Activated CD4-positive, alpha-beta T cell treated with anti-CD3 and anti-CD28 coated beads for 36 hours (primary cell): Measurements from ENCODE around the gene SYNJ1. TPM values are rescaled to one million over a fixed set of nuclear protein-coding genes. Genes with fewer than 3 reads are reported as not detected.
"Not testable (repeated sequence)": the region's sequence is repeated elsewhere in the genome, so short reads cannot be mapped to it uniquely, and the experiment has no call there.

Experiments
- ATAC-seq: fragments of 200-7000 bp; cut with Tn5 transposase; one replicate; pipeline ENCODE4 v1.10.0; 2021; ENCODE audit warnings: mild to moderate bottlenecking, moderate library complexity
- CTCF ChIA-PET: fragments of 350-600 bp; sonication (Branson Sonifier 250); formaldehyde crosslinking; loops from one replicate; lab custom pipeline; 2021; ENCODE audit warnings: antibody characterized with exemption; lab: Charles Lee
- POLR2A ChIA-PET: fragments of 350-600 bp; sonication (Branson Sonifier 250); formaldehyde crosslinking; loops from one replicate; lab custom pipeline; 2021; ENCODE audit warnings: antibody characterized with exemption, inconsistent platforms; lab: Charles Lee
- DNase-seq: peaks from one replicate; pipeline ENCODE4 v3.0.0-alpha.2; 2020
- H3K27ac Mint-ChIP-seq: one replicate; pipeline ENCODE4 v1.8.0; 2021; ENCODE audit warnings: mixed read lengths
- H3K27me3 Mint-ChIP-seq: one replicate; pipeline ENCODE4 v1.8.0; 2021; ENCODE audit warnings: mixed read lengths
- H3K36me3 Mint-ChIP-seq: one replicate; pipeline ENCODE4 v1.8.0; 2021; ENCODE audit warnings: low read depth, mixed read lengths
- H3K4me1 Mint-ChIP-seq: one replicate; pipeline ENCODE4 v1.8.0; 2021; ENCODE audit warnings: mixed read lengths
- H3K4me3 Mint-ChIP-seq: one replicate; pipeline ENCODE4 v1.8.0; 2021; ENCODE audit warnings: mild to moderate bottlenecking, moderate library complexity, mixed read lengths
- H3K9me3 Mint-ChIP-seq: one replicate; pipeline ENCODE4 v1.8.0; 2021; ENCODE audit warnings: low read depth, mixed read lengths
- intact Hi-C, 2 experiments: fragments of 100-400 bp; cut with DNase I in 1 of 2; cut with micrococcal nuclease in 1 of 2; formaldehyde crosslinking; loops; one replicate each; pipeline versions ENCODE4 v1.14.2 to v1.15.1; 2022 to 2024; cut with DNase I, micrococcal nuclease
- total RNA-seq, 2 experiments: library from RNA; stranded (reverse); gene quantifications; one replicate each; pipeline ENCODE4 v1.2.3, GENCODE V29; 2021

Gene SYNJ1, protein sequence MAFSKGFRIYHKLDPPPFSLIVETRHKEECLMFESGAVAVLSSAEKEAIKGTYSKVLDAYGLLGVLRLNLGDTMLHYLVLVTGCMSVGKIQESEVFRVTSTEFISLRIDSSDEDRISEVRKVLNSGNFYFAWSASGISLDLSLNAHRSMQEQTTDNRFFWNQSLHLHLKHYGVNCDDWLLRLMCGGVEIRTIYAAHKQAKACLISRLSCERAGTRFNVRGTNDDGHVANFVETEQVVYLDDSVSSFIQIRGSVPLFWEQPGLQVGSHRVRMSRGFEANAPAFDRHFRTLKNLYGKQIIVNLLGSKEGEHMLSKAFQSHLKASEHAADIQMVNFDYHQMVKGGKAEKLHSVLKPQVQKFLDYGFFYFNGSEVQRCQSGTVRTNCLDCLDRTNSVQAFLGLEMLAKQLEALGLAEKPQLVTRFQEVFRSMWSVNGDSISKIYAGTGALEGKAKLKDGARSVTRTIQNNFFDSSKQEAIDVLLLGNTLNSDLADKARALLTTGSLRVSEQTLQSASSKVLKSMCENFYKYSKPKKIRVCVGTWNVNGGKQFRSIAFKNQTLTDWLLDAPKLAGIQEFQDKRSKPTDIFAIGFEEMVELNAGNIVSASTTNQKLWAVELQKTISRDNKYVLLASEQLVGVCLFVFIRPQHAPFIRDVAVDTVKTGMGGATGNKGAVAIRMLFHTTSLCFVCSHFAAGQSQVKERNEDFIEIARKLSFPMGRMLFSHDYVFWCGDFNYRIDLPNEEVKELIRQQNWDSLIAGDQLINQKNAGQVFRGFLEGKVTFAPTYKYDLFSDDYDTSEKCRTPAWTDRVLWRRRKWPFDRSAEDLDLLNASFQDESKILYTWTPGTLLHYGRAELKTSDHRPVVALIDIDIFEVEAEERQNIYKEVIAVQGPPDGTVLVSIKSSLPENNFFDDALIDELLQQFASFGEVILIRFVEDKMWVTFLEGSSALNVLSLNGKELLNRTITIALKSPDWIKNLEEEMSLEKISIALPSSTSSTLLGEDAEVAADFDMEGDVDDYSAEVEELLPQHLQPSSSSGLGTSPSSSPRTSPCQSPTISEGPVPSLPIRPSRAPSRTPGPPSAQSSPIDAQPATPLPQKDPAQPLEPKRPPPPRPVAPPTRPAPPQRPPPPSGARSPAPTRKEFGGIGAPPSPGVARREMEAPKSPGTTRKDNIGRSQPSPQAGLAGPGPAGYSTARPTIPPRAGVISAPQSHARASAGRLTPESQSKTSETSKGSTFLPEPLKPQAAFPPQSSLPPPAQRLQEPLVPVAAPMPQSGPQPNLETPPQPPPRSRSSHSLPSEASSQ (N-terminal part only)
- 10 to 100 TPM in 1 of 2 experiments, 1 to 10 TPM in 1; 6.3 to 10.5 TPM for total RNA-seq

DNA sequence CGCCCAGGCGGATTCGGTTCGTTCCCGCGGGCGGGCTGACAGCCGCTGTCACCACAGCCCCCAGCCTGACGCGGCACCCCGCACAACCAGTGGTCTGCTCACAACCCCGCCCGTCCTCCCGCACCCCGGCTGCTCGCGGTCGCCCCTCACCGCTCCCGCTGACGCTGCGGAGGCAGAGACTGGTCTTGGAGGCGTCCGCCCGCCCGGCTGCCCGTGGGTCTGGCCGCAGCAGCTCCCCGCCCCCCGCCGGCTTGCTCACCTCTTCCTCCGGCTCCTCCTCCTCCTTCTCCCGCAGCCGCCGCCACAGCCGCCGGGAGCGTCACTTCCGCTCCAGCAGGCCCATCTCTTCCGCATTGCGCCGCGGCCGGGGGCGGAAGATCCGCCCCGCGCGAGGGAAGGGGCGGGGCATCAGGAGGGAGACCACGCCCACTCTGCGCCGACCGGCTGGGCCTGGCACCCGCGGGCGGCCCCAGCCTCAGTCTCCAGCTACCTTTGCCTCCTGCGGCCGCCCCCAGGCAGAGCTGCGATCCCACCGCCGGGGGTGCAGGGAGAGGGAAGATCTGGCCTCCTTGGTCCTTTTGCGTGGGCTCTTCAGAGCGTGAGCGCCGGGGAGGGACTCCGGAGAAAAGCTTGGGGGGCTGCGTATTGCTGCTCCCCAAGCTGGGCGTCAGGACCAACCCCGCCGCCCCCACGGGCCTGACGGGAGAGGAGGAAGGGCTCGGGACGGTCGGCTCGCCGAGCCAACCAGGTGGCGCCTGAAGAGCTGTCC lies at the start of gene SYNJ1:
TSS of gene SYNJ1 (minus strand) at position 327 of the 769 bp plus-strand sequence. CDS start 1,118 bp downstream, outside the sequence.
- Mint-ChIP-seq H3K27me3 (no peaks in the 10 kb centered on the region), H3K9me3 (peaks cover 2% of the 10 kb centered on the region), H3K27ac (peak within 1 kb of the TSS; percentile 91), H3K36me3 (peaks cover 15% of the 10 kb centered on the region), H3K4me3 (peak within 1 kb of the TSS; percentile 93), H3K4me1 (peaks cover 54% of the 10 kb centered on the region)
- ATAC-seq (peak; percentile 91), DNase-seq (peak; percentile 97)
- intact Hi-C loops = loop anchor here (1.0 to 10.0 kb wide), 14 partner anchors 44 to 996 kb away; partner anchors contain the start of genes CFAP298 (in 2 of the 2), CRYZL1 (in 1 of the 2), DNAJC28 (in 1 of the 2) and EVA1C (in 1 of the 2)
- ChIA-PET CTCF (interaction anchor here (0.7 to 2.5 kb wide), 4 partner anchors 28 to 321 kb away, joined by 3 to 12 read pairs (median 4); partner anchors contain the start of gene PAXBP1), POLR2A (interaction anchor here (0.6 to 1.7 kb wide), 10 partner anchors 16 to 597 kb away, joined by 3 to 8 read pairs (median 4); partner anchors contain the start of genes IFNAR1, MIS18A and PAXBP1)

DNA sequence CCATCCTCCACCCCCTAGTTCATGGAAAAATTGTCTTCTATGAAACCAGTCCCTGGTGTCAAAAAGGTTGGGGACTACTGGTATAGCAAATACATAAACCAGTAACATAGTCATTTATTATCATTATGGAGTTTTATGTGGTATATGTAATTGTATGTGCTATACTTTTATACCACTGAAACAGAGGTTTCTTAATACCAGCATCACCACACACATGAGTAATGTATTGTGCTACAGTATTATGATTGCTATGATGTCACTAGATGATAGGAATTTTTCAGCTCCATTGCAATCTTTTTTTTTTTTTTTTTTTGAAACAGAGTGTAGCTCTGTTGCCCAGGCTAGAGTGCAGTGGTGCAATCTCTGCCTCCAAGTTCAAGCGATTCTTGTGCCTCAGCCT lies 49.5 kb upstream of the SYNJ1 start:
- Mint-ChIP-seq H3K36me3 (peaks cover 3% of the 10 kb centered on the region), H3K4me1 (peaks cover 24% of the 10 kb centered on the region), H3K27me3 (no peaks in the 10 kb centered on the region), H3K4me3 (no peak overlapping the region), H3K27ac (no peak overlapping the region), H3K9me3 (no peaks in the 10 kb centered on the region)
- POLR2A ChIA-PET = no interaction called here
- ATAC-seq (peak; percentile 62), DNase-seq (no peak)
- intact Hi-C loops = loop anchor here in 1 of 2 experiments (10.0 kb wide), 3 partner anchors 52 to 1042 kb away; partner anchors contain the start of genes IFNAR1, SCAF4 and SYNJ1
- CTCF ChIA-PET = interaction anchor here (0.7 to 1.5 kb wide), 2 partner anchors 12 to 44 kb away, joined by 3 to 5 read pairs; no protein-coding TSS in a partner anchor

DNA sequence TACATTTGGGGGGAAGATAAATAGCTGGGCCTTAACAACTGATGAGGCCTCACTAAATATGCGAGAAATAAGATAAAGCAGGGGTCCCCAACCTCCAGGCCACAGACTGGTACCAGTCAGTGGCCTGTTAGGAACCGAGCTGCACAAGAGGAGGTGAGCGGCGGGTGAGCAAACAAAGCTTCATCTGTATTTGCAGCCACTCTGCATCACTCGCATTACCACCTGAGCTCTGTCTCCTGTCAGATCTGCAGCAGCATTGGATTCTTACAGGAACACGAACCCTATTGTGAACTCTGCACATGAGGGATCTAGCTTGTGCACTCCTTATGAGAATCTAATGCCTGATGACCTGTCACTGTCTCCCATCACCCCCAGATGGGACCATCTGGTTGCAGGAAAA lies 48.9 kb upstream of the SYNJ1 start:
- Mint-ChIP-seq H3K27me3 (no peaks in the 10 kb centered on the region), H3K9me3 (no peaks in the 10 kb centered on the region), H3K4me3 (no peak overlapping the region), H3K4me1 (peaks cover 24% of the 10 kb centered on the region), H3K27ac (no peak overlapping the region), H3K36me3 (peaks cover 3% of the 10 kb centered on the region)
- no peak for DNase-seq
- intact Hi-C loops = loop anchor here in 1 of 2 experiments (10.0 kb wide), 3 partner anchors 52 to 1042 kb away; partner anchors contain the start of genes IFNAR1, SCAF4 and SYNJ1
- ChIA-PET CTCF (interaction anchor here (1.0 to 1.5 kb wide), 3 partner anchors 9 to 14 kb away, joined by 3 to 7 read pairs (median 5); no protein-coding TSS in a partner anchor), POLR2A (no interaction called here)
- no peak for ATAC-seq

DNA sequence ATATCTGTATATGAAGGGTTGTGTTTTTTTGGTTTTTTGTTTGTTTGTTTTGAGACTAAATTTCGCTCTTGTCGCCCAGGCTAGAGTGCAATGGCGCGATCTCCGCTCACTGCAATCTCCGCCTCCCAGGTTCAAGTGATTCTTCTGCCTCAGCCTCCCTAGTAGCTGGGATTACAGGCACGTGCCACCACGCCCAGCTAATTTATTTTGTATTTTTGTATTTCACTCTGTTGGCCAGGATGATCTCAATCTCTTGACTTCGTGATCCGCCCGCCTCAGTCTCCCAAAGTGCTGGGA lies 45.2 kb upstream of the SYNJ1 start:
- not testable (repeated sequence) for DNase-seq, H3K27me3 Mint-ChIP-seq, ATAC-seq, H3K9me3 Mint-ChIP-seq
- Mint-ChIP-seq H3K4me3 (peak overlapping the region; percentile 99), H3K36me3 (peaks cover 30% of the 10 kb centered on the region), H3K27ac (peak overlapping the region; percentile 99), H3K4me1 (peaks cover 41% of the 10 kb centered on the region)
- POLR2A ChIA-PET = interaction anchor here (0.6 to 0.8 kb wide), 2 partner anchors 25 to 46 kb away, joined by 4 to 9 read pairs; no protein-coding TSS in a partner anchor
- CTCF ChIA-PET = interaction anchor here (0.6 to 1.0 kb wide), 3 partner anchors 28 to 75 kb away, joined by 4 read pairs; no protein-coding TSS in a partner anchor
- intact Hi-C loops = loop anchor here (5.0 to 10.0 kb wide), 7 partner anchors 34 to 1038 kb away; partner anchors contain the start of genes CFAP298 (in 1 of the 2), GART (in 1 of the 2), IFNAR1 (in 1 of the 2) and SCAF4 (in 1 of the 2)

DNA sequence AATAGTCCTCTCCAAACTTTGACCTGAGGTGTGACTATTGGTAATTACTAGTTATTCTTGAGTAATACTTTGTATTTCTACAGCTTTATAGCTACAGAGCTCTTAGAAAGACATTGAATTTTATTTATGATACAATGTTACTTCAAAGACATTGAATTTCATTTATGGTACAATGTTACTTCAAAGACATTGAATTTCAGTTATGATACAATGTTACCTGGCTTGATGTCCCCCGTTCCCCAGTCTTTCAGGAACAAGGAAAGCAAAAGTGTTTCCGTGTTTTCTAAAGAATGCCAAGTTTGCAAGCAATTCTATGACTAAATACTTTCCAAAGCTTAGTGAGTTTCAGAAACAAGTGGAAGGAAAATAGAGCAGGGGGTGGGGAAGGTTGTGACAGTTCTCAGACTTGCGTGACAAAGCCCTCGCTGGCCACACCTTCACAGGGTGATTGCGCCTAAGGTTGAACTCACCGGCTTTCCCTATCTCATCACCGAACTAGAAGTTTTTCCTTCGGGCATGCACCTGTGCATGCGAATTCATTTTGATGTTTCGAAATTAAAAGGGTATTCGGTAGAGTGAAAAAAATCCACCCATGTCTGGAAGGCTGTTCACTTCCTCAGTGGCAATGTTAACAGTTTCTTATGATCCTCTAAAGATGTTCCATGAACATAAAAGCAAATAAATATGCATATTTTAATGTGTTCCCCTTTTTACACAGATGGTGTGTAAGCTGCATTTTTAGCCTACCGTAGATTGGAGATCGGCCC lies 44.7 kb upstream of the SYNJ1 start:
- peaks cover 35% of the 10 kb centered on the region for H3K36me3 Mint-ChIP-seq
- peak overlapping the region; percentile 99 for H3K27ac Mint-ChIP-seq
- ChIA-PET CTCF (interaction anchor here (0.6 to 1.6 kb wide), 5 partner anchors 8 to 75 kb away, joined by 3 to 12 read pairs (median 4); partner anchors contain the start of gene SYNJ1), POLR2A (interaction anchor here (0.6 to 1.4 kb wide), 3 partner anchors 24 to 44 kb away, joined by 3 to 9 read pairs (median 5); no protein-coding TSS in a partner anchor)
- DNase-seq (peak; percentile 81), ATAC-seq (peak; percentile 40)
- H3K4me1 Mint-ChIP-seq = peaks cover 46% of the 10 kb centered on the region
- no peaks in the 10 kb centered on the region for H3K27me3 Mint-ChIP-seq
- H3K9me3 Mint-ChIP-seq = peaks cover 4% of the 10 kb centered on the region
- intact Hi-C loops = loop anchor here (1.0 to 10.0 kb wide), 17 partner anchors 34 to 1038 kb away; partner anchors contain the start of genes CFAP298 (in 2 of the 2), GART (in 2 of the 2), SYNJ1 (in 2 of the 2) and EVA1C (in 1 of the 2)
- H3K4me3 Mint-ChIP-seq = peak overlapping the region; percentile 99

DNA sequence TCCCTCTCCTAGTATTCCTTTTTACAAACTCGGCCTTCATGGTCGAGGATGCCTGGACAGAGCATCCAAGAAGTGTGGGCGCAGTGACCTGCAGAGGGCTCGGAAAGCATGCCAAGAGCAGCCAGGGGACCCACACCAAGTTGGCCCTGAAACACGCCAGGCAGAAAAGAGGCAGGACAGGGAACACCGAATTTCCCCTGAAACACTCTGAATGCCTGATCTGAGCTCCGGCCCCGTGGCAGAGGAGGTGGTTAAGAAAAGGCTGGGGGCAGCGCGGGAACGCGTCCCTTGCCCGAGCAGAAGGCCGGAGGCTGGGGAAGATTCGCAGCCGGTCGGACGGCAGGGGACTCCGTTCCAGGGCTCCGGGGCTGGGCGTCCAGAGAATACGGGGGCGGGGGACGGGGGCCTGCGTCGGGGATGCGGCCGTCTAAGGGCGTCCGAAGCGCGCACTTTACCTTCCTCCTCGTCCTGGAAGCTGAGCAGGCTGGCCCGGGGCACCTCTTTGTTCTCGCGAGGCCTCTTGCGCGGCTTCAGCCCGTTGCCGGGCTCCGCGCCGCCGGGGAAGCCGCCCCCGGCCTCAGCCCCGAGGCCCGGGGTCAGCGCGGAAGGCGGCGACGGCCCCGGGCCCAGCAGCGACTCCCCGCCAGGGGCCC lies 43.2 kb upstream of the SYNJ1 start:
- CTCF ChIA-PET = interaction anchor here (0.6 to 1.6 kb wide), 15 partner anchors 13 to 426 kb away, joined by 3 to 12 read pairs (median 5); partner anchors contain the start of gene SYNJ1
- H3K27ac Mint-ChIP-seq = peak overlapping the region; percentile 96
- H3K36me3 Mint-ChIP-seq = peaks cover 50% of the 10 kb centered on the region
- peaks cover 4% of the 10 kb centered on the region for H3K9me3 Mint-ChIP-seq
- peak overlapping the region; percentile 99 for H3K4me3 Mint-ChIP-seq
- peak; percentile 76 for DNase-seq
- H3K27me3 Mint-ChIP-seq = no peaks in the 10 kb centered on the region
- peak; percentile 17 for ATAC-seq
- H3K4me1 Mint-ChIP-seq = peaks cover 54% of the 10 kb centered on the region
- intact Hi-C loops = loop anchor here (5.0 to 10.0 kb wide), 7 partner anchors 36 to 1036 kb away; partner anchors contain the start of genes CFAP298 (in 1 of the 2), GART (in 1 of the 2), IFNAR1 (in 1 of the 2) and SCAF4 (in 1 of the 2)
- POLR2A ChIA-PET = interaction anchor here (0.5 to 1.5 kb wide), 17 partner anchors 9 to 709 kb away, joined by 3 to 8 read pairs (median 5); partner anchors contain the start of genes CFAP298, IFNAR1, SYNJ1 and TMEM50B

DNA sequence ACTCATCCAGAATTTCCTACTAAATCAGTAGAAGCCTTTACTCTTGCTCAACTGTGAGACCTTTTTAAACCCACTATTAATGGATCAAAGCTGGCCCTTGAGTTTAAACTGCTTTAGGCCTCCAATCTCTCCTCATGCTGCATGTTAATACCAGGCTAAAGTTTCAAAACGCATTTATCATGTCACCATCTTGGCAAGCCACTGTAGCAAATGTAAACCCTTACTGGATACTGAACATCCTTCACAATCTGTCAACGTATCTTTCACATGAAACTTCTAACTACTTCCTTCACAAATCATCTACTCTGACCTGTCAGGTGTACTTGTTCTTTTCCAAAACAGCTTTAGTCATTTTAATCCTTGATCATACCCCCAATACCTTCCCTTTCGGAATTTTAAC lies 40.7 kb upstream of the SYNJ1 start:
- CTCF ChIA-PET = no interaction called here
- Mint-ChIP-seq H3K27ac (peak overlapping the region; percentile 0), H3K36me3 (peaks cover 65% of the 10 kb centered on the region), H3K27me3 (no peaks in the 10 kb centered on the region), H3K4me3 (peak overlapping the region; percentile 99), H3K4me1 (peaks cover 67% of the 10 kb centered on the region), H3K9me3 (peaks cover 4% of the 10 kb centered on the region)
- intact Hi-C loops = no loop called here
- ATAC-seq (no peak), DNase-seq (no peak)
- POLR2A ChIA-PET = no interaction called here

DNA sequence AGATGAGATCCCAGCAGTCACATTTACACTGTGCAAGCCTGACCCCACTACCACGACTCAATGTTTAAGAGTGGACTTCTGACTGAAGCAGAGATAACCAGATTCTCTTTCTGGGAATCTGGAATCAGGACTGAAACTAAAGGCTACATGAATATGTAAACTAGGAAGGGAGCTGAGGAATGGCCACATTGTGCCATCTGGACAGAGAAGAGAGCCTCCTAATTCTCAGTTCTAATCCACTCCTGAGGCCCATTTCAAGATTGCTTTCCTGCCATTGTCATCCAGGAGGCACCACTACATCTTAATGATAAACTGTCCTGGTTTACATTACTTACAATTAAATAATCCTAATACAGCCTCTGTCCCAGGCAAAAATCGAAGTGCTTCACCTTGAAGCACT lies 37.2 kb upstream of the SYNJ1 start:
- H3K9me3 Mint-ChIP-seq = peaks cover 4% of the 10 kb centered on the region
- DNase-seq (no peak), ATAC-seq (no peak)
- POLR2A ChIA-PET = interaction anchor here (0.6 kb wide), 1 partner anchor 34 kb away, joined by 4 read pairs; no protein-coding TSS in a partner anchor
- peaks cover 53% of the 10 kb centered on the region for H3K4me1 Mint-ChIP-seq
- intact Hi-C loops = no loop called here
- CTCF ChIA-PET = interaction anchor here (0.7 to 1.4 kb wide), 3 partner anchors 12 to 36 kb away, joined by 3 to 5 read pairs (median 3); no protein-coding TSS in a partner anchor
- H3K27me3 Mint-ChIP-seq = no peaks in the 10 kb centered on the region
- peaks cover 77% of the 10 kb centered on the region for H3K36me3 Mint-ChIP-seq
- no peak overlapping the region for H3K27ac Mint-ChIP-seq
- H3K4me3 Mint-ChIP-seq = no peak overlapping the region
